Neural progenitor cell (in vitro differentiated cells): Measurements from ENCODE around the gene SCP2.
"Not testable (repeated sequence)": the region's sequence is repeated elsewhere in the genome, so short reads cannot be mapped to it uniquely, and the experiment has no call there.

ENCODE experiments used
- CTCF ChIP-seq: fragments of 200-600 bp; sonication (generic); IDR thresholded peaks from 2 replicates; pipeline ENCODE4 v1.5.1; 2017; ENCODE audit warnings: antibody characterized with exemption, mild to moderate bottlenecking
- EZH2 ChIP-seq: fragments of 200-600 bp; sonication (generic); IDR thresholded peaks from 2 replicates; pipeline ENCODE4 v1.6.1; 2017; ENCODE audit warnings: antibody characterized with exemption, mild to moderate bottlenecking, moderate library complexity

DNA sequence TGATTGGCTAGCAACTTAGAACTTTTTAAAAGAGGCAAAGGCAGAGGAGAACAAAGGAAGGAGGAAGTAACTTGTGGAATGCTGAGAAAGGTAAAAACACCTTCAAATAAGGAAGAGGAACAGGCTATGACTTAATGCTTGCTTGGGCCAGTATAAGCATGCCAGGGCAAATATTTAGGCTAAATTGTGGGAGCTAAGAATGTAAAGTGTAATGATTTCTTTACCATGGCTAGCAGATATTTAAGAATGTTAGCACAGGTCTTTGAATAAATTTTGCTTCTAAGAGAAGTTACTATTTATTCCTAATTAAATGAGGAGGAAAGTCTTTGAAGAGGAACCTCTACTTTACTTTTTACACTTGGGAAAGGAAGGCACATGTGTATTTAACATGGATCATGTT lies 22.5 kb downstream of the SCP2 start:
- TF ChIP-seq CTCF, EZH2: not testable (repeated sequence)
